ENCODE results near the gene TBC1D5.
"Not testable (repeated sequence)": the region's sequence is repeated elsewhere in the genome, so short reads cannot be mapped to it uniquely, and the experiment has no call there.

Gene TBC1D5

DNA sequence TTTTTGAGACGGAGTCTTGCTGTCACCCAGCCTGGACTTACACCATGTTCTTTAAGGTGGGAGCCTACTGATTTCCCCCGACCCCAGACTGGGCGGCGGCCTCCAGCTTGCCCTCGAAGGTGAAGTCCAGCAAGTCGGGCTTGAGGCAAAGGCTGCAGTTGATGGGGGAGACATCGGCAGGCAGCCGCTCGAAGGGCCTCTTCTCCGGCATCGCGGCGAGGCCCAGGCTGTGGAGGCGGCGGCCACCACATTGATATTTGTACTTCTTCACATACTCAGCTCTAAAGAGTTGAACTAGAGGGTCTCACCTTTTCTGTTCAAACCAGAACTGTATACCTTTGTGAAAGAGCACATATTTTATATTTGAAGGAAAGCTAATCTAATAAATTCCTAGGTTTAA lies 36.4 kb downstream of the TBC1D5 start:
- not testable (repeated sequence) for DNase-seq

DNA sequence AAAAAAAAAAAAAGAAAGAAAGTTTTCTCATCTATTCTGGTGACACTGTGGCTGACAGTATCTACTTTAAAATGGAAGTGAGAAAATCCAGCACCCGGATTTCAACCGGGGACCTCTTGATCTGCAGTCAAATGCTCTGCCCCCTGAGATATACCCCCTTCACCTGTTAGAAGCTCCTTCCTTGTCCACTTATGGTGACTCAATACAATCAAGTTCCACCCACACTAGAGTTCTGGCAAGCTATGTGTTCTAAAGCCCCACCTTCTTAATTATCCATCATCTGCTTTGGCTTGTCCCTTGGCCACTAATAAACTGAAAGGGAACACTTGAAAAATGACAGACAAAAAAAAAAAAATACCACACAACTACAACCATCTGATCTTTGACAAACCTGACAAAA lies 42.6 kb downstream of the TBC1D5 start:
- not testable (repeated sequence) for DNase-seq

- DNase-seq, result not testable (repeated sequence)
Observed at GRCh38 chr3:17695665-17696064, 46.8 kb downstream of the TBC1D5 start.

GRCh38 chr3:17693670-17693999 lies 48.8 kb downstream of the TBC1D5 start:
- not testable (repeated sequence) for DNase-seq

DNA sequence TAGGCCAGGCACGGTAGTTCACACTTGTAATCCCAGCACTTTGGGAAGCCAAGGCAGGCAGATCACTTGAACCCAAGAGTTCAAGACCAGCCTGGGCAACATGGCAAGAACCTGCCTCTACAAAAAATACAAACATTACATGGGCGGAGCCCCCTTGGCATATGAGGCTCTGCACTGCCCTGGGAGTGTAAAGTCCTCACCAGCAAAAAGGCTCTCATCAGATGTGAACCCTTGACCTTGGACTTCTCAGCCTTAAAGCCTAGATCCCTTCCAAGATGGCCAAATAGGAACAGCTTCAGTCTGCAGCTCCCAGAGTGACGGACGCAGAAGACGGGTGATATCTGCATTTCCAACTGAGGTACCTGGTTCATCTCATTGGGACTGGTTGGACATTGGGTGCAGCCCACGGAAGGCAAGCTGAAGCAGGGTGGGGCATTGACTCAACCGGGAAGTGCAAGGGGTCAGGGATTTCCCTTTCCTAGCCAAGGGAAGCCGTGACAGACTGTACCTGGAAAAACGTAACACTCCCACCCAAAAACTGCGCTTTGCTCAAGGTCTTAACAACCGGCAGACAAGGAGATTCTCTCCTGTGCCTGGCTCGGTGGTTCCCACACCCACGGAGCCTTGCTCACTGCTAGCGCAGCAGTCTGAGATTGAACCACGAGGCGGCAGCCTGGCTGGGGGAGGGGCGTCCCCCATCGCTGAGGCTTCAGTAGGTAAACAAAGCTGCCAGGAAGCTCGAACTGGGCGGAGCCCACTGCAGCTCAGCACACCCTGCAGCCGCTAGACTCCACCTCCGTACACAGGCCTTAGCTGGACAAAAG lies 49.4 kb downstream of the TBC1D5 start:
- DNase-seq, result not testable (repeated sequence)

- no peak for DNase-seq
Observed at GRCh38 chr3:17687566-17687965, 54.9 kb downstream of the TBC1D5 start.

- peak in 1 of 2 experiments; percentile 27 for DNase-seq
Observed at GRCh38 chr3:17686613-17687012, 55.8 kb downstream of the TBC1D5 start.

DNA sequence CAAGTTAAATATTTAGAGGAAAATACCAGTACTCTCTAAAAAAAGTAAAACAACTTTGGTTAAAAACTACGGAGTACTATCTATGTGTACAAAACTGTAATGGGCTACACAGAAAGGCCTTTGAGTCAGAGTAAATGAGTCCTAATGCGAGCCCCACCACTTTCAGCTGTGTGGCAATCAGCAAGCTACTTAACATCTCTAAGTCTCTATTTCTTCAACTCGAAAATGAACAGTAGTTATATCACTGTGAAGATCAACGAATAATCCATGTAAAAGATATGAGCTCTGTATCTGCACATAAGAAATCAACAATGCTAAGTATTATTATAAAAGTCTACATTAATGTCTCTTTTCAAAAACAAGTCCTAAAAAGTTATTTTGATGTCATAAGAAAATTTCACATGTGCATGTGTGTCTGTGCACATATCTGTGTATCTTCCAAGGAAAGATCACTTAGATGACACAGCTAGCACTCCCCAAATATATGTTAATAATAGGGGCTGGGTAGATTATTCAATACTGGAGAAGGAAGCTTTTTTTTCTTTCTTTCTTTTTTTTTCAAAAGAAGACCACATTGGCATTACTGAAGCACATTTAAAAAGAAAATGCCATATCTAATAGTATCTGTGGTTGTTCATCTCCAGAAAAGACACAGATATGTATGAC lies 58.8 kb downstream of the TBC1D5 start:
- DNase-seq, result no peak

DNA sequence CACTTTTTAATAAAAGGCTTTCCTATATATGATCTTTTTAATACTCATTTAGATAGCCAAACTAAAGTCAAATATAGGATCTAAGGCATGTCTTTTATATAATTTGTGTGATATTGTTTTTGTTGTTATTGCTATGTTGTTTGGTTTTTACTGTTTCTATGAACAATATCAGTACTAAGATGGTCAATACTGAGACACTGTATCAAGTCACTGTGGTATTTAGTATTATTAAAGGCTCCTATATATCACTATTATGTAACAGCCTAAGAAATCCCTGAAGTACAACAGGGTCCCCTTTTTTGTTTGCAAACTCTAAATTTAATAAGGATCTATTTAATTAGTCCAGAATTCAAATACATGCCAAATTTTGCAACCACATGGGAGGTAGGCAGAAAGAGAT lies 61.9 kb downstream of the TBC1D5 start:
- no peak for DNase-seq

GRCh38 chr3:17678116-17678741 lies 64.2 kb downstream of the TBC1D5 start:
- no peak for DNase-seq

GRCh38 chr3:17674082-17674686 lies 68.2 kb downstream of the TBC1D5 start:
- DNase-seq, result no peak

DNA sequence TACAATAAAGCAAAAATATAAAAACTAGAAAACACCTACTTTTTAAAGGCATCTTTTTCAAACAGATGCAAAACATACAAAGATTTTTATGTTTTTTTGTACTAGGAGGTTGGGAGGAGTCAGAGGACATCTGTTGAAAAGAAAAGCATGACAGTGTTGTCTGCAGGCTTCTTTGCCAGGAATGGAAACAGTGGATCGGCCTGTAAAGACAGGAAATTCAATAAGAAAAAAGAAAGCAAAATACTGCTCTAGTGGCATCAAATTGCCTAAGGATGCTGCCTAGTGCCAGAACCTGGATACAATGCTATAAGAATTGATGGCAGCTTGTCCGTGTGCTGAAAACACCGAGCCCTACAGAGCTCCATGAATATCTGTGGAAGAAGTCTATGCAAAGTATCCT lies 69.9 kb downstream of the TBC1D5 start:
- no peak for DNase-seq

- no peak for DNase-seq
Observed at GRCh38 chr3:17670749-17671148, 71.7 kb downstream of the TBC1D5 start.

DNA sequence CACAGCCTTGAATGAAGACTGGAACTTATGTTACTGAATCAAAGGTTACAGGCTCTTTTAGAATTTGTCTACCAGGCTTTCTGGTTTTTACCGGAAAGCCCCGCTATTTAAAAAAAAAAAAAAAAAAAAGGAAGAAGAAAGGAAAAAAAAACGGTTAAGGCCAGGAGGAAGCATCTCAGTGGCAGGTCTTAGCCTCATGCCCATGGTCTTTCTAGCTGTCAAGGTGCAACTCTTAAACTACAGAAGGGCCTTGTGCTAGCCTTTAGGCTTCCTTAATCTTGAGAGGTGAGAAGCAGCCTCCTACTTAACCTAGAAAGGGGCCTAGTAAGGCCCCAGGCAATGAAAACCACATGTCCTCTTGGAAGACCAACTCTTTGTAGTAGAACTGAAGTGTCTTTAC lies 77.5 kb downstream of the TBC1D5 start:
- no peak for DNase-seq

DNA sequence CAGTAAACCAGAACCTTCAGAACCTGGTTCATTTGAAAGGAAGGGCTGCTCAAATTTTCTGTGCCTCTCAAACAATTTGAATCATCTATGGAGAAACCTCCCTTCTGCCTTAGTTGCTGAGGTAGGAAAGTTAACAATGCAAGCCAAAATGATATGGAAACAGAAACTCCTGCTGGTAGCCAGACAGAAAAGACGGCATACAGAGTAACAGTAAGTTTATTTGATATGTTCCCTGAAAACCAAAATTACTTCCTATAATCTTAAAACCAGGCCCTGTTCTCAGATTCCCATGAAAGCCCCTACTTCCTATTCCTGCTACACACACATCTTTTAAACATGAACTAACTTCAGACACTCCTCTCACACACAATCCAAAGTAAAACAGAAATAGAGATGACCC lies 86.2 kb downstream of the TBC1D5 start:
- no peak for DNase-seq

DNA sequence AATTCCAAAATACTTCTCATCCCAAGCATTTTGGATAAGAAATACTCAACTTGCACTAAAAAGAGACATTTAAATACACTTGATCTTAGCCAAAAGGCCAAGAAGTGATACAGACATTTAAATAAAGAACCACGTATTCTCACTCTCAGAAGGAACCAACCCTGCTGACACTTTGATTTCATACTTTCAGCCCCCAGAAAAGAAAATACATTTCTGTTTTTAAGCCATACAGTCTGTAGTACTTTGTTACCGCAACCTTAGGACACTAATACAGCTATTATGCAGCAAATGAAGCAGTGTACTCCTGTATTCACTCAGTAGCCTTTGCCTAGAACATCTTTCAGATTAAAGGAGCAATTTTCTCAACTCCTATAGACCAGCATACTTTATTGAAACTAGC lies 86.7 kb downstream of the TBC1D5 start:
- DNase-seq, result no peak

- not testable (repeated sequence) for DNase-seq
Observed at GRCh38 chr3:17649748-17650147, 92.7 kb downstream of the TBC1D5 start.

DNA sequence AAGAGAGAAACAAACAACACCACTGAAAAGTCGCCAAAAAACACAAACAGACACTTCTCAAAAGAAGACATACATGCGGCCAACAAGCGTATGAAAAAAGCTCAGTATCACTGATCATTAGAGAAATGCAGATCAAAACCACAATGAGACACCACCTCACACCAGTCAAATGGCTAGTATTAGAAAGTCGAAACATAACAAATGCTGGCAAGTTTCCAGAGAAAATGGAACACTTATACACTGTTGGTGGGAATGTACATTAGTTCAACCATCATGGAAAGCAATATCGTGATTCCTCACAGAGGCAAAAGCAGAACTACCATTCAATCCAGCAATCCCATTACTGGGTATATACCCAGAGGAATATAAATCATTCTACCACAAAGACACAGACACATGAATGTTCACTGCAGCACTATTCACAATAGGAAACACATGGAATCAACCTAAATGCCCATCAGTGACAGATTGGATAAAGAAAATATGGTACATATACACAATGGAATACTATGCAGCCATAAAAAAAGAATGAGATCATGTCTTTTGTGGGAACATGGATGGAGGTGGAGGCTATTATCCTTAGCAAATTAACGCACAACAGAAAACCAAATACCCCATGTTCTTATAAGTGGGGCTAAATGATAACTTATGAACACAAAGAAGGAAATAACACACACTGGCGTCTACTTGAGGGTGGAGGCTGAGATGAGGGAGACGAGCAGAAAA lies 93.6 kb downstream of the TBC1D5 start:
- DNase-seq, result not testable (repeated sequence)

- DNase-seq, result peak; percentile 14 to 64
Observed at GRCh38 chr3:17645074-17645698, 97.2 kb downstream of the TBC1D5 start.

DNA sequence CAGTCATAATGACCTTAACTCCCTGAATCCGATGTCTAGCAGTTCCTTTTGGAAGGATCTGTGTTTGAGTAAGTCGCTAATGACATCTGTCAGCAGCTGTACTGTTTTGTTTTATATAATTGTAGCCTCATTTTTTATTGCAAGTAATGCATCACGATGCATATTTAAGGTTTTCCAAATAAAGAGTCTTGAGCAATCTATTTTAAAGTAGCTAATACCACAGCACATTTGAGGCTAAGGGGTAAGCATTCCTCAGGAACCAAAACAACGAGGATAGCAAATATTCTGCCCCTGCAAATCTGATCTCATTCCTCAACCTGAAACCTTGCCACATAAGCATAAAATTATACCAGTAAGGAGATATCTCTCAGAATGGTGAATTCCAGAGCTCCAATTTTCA lies 98.7 kb downstream of the TBC1D5 start:
- no peak for DNase-seq

- no peak for DNase-seq
Observed at GRCh38 chr3:17642474-17642873, 100.0 kb downstream of the TBC1D5 start.

GRCh38 chr3:17640466-17640865 lies 102.0 kb downstream of the TBC1D5 start:
- DNase-seq, result no peak

All from NCI-H526 (cell line).